Lung (tissue), 12 donors: ENCODE data around the gene WRAP73. TPM values are rescaled to one million over a fixed set of nuclear protein-coding genes. Genes with fewer than 3 reads are reported as not detected.

ENCODE experiments used
- ATAC-seq: fragments of 200-7000 bp; cut with Tn5 transposase; one replicate; pipeline ENCODE4 v1.9.1; 2020; ENCODE audit warnings: moderate number of reproducible peaks; ENCODE audit not compliant: insufficient read depth, low FRiP score
- DNase-seq, 3 donors: peaks; one replicate each; pipeline ENCODE4 v3.0.0-alpha.2; 2013 to 2017
- H3K27ac ChIP-seq, 2 donors: one replicate each; pipeline ENCODE4 v1.5.1; 2013; ENCODE audit warnings: mild to moderate bottlenecking in 2 of 2, moderate library complexity in 2 of 2, control low read depth in 1 of 2, inconsistent platforms in 1 of 2, low read depth in 1 of 2, low read length in 1 of 2
- H3K27me3 ChIP-seq, 3 donors: one replicate each; pipeline ENCODE4 v1.5.1; 2013; ENCODE audit warnings: low read length in 2 of 3; ENCODE audit not compliant: control insufficient read depth in 3 of 3, insufficient read depth in 3 of 3
- H3K36me3 ChIP-seq, 4 donors: one replicate each; pipeline ENCODE4 v1.5.1; 2013; ENCODE audit warnings: low read length in 4 of 4, mild to moderate bottlenecking in 1 of 4, moderate library complexity in 1 of 4; ENCODE audit not compliant: control insufficient read depth in 4 of 4, insufficient read depth in 4 of 4
- H3K4me1 ChIP-seq, 5 donors: one replicate each; pipeline ENCODE4 v1.5.1; 2013; ENCODE audit warnings: low read length in 5 of 5, mild to moderate bottlenecking in 2 of 5, moderate library complexity in 1 of 5; ENCODE audit not compliant: control insufficient read depth in 5 of 5, insufficient read depth in 5 of 5
- H3K4me3 ChIP-seq: one replicate; pipeline ENCODE4 v1.5.1; 2013; ENCODE audit warnings: mild to moderate bottlenecking, control low read depth, moderate library complexity
- H3K9ac ChIP-seq, 2 donors: one replicate each; pipeline ENCODE4 v1.5.1; 2013; ENCODE audit warnings: low read length in 2 of 2, control low read depth in 1 of 2; ENCODE audit not compliant: insufficient read depth in 1 of 2
- H3K9me3 ChIP-seq, 4 donors: one replicate each; pipeline ENCODE4 v1.5.1; 2013; ENCODE audit warnings: low read length in 3 of 4, mild to moderate bottlenecking in 1 of 4, moderate library complexity in 1 of 4; ENCODE audit not compliant: control insufficient read depth in 4 of 4, insufficient read depth in 3 of 4
- WGBS, 2 donors: extraction: QIAGEN DNeasy Blood & Tissue Kit; methylation state at CpG; one replicate each; pipeline ENCODE4 v1.1.7; 2013; 5-methylcytosine and 5-hydroxymethylcytosine counted together
- polyA plus RNA-seq, 2 donors: library from polyadenylated mRNA; stranded (reverse); fragments of 200-250 nt; gene quantifications; one replicate each; pipeline ENCODE4 v1.2.1, GENCODE V29; 2013
- total RNA-seq, 2 donors: library from RNA; depleted of rRNA in 1 of 2; stranded (reverse); fragments of >200 nt in 1 of 2; gene quantifications; one replicate each; pipeline ENCODE4 v1.2.1, GENCODE V29; 2014 to 2021
- TF ChIP-seq, protein P1 (sequence below): IDR thresholded peaks from 2 replicates; pipeline ENCODE4 v1.5.1; 2012; ENCODE audit warnings: mild to moderate bottlenecking; ENCODE audit errors: control extremely low read depth, extremely low read depth
- donor health status: control.
- donor health status: control.
- donor health status: Bipolar disorder and iron deficiency.
- donor health status: healthy.
- donor health status: DM: yes; HTN: yes; CAD: no.

WRAP73 gene
- total and polyA plus RNA-seq, 4 donors: 17.3 to 25.3 (median 22.8) TPM

DNA sequence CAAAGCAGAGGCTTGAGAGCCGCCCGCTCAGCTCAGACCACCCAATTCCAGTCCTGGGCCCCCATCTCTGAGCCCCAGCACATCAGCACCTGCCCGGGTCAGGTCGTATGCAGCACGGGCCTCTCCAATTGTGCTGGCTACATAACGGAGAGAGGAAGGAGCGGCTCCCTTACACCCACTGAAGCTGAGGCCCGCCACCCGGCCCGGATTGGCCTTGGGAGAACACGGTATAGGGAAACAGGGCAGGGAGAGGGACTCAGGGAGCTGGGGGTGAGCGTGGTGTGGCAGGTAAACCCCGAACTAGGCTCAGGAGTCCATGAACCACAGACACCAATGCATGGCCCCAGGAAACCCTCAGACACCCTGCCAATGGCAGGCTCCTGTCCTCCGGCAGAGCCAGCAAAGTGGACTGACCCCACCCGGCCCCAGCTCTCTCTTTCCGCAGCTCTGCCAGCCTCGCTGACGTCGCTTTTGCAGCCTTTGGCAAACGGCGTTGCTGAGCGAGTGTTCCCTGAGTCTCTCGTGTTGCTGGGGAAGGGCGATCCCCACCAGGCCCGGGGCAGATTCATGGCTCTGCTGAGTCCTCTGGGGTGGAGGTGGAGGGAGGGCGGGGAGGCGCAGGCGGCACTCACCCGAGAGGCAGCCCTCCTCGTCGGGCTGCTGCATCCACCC lies 55.1 kb downstream of the WRAP73 start:
- Histone ChIP-seq H3K27ac (no peak overlapping the region), H3K4me3 (no peak overlapping the region), H3K36me3 (peaks cover 0 to under 1% (median 0%) of the 10 kb centered on the region in 4 donors), H3K9ac (no peak overlapping the region), H3K9me3 (no peaks in the 10 kb centered on the region), H3K27me3 (no peaks in the 10 kb centered on the region), H3K4me1 (peaks cover 0 to 51% (median 42%) of the 10 kb centered on the region in 5 donors)
- WGBS, 2 donors: 88 to 89% methylated on average over 31 of the region's 31 CpGs
- ATAC-seq: no peak
- no peak for DNase-seq
- TF ChIP-seq, protein P1, sequence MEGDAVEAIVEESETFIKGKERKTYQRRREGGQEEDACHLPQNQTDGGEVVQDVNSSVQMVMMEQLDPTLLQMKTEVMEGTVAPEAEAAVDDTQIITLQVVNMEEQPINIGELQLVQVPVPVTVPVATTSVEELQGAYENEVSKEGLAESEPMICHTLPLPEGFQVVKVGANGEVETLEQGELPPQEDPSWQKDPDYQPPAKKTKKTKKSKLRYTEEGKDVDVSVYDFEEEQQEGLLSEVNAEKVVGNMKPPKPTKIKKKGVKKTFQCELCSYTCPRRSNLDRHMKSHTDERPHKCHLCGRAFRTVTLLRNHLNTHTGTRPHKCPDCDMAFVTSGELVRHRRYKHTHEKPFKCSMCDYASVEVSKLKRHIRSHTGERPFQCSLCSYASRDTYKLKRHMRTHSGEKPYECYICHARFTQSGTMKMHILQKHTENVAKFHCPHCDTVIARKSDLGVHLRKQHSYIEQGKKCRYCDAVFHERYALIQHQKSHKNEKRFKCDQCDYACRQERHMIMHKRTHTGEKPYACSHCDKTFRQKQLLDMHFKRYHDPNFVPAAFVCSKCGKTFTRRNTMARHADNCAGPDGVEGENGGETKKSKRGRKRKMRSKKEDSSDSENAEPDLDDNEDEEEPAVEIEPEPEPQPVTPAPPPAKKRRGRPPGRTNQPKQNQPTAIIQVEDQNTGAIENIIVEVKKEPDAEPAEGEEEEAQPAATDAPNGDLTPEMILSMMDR: no peak

DNA sequence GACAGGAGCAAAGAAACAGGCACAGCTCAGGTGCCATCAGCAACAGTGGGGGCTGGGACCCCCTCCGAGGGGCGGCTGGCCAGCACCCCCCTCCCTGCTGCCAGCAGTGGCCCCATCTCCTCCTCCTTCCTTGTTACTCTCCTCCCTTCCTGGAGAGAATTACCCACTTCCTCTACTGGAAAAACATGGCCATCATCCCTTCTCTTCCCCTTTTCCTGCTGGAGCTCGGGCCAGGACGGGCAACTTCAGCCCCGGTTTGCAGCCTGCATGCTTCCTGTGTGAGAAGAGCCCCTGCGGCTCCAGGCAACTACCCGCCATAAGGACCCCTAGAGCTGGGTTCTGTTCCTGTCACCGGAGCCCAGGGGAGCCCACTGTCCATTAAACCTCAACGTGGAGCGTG lies 56.2 kb downstream of the WRAP73 start:
- H3K27ac ChIP-seq: no peak overlapping the region
- no peak for DNase-seq
- peaks cover 0 to 47% (median 45%) of the 10 kb centered on the region in 5 donors for H3K4me1 ChIP-seq
- peaks cover 0 to 3% (median 0%) of the 10 kb centered on the region in 4 donors for H3K36me3 ChIP-seq
- ATAC-seq: no peak
- H3K9ac ChIP-seq: no peak overlapping the region
- 40 to 59% methylated on average over 10 of the region's 10 CpGs for WGBS, 2 donors
- no peaks in the 10 kb centered on the region for H3K9me3 ChIP-seq
- no peak overlapping the region for H3K4me3 ChIP-seq
- TF ChIP-seq, protein P1: no peak
- H3K27me3 ChIP-seq: no peaks in the 10 kb centered on the region

DNA sequence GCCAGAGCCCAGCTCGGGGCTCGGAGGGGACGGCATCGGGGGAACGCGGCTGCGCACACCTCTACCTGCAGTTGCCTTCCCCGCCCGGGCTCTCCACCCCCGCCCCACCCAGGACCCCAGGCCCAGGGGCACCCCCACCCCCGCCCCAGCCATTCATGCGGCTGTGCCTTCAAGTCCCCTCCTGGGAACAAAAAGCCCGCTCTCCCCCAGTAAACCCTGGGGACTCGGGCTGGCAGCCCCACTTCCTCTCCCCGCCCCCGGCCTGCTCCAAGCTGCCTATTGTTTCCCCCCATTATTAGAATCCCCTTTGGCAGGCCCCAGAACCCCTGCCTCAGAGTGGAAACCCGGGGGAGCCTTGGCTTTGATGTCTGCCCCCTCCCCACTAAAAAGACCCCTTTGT lies 56.6 kb downstream of the WRAP73 start:
- Histone ChIP-seq H3K9me3 (no peaks in the 10 kb centered on the region), H3K27ac (no peak overlapping the region), H3K4me1 (peaks cover 0 to 45% (median 43%) of the 10 kb centered on the region in 5 donors), H3K27me3 (no peaks in the 10 kb centered on the region), H3K36me3 (peaks cover 0 to 3% (median 0%) of the 10 kb centered on the region in 4 donors), H3K4me3 (no peak overlapping the region), H3K9ac (no peak overlapping the region)
- WGBS, 2 donors: 83 to 88% methylated on average over 17 of the region's 17 CpGs
- DNase-seq (no peak), ATAC-seq (no peak)
- TF ChIP-seq, protein P1: no peak
